ENCODE measurements around the gene A2M.

The A2M gene

DNA sequence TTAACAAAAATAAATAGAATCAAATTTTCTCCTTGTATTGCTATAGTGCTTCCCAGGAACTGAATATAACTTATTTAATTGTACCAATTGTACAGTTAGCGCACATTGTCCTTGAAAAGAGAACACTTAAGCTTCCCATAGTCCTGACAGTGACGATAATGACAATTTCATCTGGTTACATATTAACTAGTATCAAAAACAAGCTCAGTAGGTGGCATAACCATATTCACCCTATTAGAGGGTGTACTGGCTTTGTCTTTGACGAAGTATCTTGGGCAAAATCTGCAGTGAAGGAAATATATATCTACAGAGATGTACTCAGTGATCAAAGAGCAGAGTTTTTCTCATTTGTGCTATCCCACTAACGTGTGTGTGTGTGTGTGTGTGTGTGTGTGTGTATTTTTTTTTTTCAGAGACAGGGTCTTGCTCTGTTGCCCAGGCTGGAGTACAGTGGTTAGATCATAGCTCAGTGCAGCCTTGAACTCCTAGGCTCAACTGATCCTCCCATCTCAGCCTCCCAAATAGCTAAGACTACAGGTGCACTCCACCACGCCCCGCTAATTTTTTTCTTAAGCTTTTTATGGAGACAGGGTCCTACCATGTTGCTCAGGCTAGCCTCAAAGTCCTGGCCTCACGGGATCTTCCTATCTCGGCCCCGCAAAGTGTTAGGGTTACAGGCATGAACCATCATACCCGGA is 4.9 kb upstream of the A2M start:
- DNase-seq, result no peak

GRCh38 chr12:9118158-9118557 is 2.4 kb upstream of the A2M start:
- DNase-seq, result no peak

DNA sequence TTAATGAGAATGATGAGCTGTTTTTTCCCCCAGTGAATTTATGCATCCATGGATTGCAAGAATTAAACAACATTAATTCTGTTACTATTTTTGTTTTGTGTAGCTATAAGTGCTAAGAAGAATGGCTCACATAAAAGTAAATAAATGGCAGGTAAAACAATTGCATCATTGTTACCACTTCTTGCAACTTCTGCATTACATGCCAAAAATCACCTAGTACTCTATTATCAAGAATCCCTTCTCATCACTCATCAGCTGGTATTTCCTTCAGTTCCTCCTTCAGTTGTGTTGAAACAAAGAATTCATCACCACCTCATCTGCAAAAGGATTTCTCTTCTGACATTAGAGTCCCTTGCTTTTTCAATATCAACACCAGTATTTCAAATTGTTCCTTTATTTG is 773 bp downstream of the A2M start:
- DNase-seq, result no peak

GRCh38 chr12:9113987-9114309 is 1.8 kb downstream of the A2M start:
- no peak for DNase-seq

GRCh38 chr12:9113296-9113986 is 2.3 kb downstream of the A2M start:
- DNase-seq, result no peak

GRCh38 chr12:9112076-9112853 is 3.5 kb downstream of the A2M start:
- no peak for DNase-seq

DNA sequence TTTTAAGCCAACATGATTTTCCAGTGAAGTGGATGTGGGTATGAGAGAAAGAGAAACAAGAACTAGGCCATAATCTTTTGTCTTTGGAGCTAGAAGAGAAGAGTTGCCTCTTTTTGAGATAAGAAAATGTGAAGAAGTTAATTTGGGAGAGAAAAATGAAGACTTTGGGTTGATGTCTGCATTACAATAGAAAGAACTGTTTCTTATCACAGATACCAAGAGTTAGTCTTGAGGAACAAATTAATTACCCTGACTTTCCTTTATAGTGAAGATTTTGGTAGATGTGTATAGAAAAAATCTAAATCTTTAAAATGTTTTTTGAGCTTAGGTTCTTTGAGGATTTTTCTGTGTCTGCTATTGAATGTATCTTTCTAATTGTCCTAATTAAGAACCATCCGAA is 4.2 kb downstream of the A2M start:
- no peak for DNase-seq

- no peak for DNase-seq
Measured at GRCh38 chr12:9109737-9110491, 5.8 kb downstream of the A2M start.

DNA sequence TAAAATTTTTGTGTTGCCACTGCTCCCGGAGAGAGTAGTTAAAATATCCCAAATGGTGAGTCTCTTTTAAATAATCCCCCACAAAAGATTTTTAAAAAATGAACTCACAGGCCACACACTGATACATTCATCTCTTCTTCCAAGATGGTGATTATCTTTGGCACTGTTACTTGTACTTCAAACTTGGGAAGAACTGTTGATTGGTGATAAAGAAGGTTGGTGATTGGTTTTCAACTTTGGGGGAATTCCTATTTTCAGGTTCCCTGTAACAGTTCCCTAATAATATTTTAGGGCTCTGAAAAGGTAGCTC is 6.6 kb downstream of the A2M start:
- DNase-seq, result no peak

GRCh38 chr12:9108504-9109212 is 7.1 kb downstream of the A2M start:
- DNase-seq, result no peak

DNA sequence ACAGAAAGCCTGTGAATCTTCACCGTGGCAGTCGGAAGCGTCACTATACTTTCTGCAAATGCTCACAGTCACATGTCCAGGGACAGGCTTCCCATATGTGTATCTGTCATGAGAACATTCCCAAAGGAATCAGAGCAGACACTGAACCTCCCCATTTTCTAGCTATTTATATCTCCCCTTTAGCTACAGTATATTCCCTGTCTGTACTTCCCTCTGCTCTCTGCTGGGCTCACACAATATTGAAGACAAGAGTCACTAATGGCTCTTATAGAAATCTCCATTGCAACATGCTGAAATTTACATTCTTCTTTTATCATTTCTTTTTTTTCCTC is 8.2 kb downstream of the A2M start:
- no peak for DNase-seq

DNA sequence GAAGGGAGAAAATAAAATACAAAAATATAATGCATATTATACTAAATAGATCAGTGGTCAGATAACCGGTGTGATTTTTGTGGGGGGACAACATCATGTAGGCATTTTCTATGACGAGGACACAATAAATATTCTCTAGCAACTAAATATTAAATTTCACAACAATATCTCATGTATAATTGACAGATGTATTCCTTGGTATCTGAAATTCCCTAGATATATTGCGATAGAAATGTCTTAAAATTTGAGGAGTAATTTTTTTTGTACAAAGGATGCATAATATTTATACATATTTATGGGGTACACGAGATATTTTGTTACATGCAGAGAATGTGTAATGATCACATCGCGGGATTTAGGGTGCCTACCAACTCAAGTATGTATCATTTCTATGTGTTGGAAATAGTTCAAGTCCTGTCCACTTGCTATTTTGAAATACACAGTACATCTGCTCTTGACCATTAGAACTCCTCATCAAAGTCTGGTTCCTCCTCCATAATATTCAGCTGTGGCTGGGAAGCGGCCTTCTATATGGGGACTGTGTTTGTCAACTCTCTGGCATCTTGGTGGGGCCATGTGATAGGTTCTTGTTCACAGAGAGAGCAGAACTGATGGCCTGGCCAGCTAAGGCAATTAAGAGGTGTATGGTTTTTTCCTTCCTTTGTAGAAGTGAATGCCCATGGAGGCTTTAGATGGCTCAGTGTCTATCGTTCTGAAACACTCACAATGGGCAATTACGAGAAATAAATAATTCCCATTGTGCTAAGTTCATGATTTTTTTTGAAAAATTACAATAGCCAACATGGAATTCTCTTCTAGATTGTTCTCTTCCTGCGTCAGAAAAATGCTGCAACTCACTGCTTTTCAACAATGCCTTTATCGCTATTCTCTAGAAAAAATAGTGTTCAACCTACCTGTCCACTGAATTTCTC is 8.8 kb downstream of the A2M start:
- no peak for DNase-seq

DNA sequence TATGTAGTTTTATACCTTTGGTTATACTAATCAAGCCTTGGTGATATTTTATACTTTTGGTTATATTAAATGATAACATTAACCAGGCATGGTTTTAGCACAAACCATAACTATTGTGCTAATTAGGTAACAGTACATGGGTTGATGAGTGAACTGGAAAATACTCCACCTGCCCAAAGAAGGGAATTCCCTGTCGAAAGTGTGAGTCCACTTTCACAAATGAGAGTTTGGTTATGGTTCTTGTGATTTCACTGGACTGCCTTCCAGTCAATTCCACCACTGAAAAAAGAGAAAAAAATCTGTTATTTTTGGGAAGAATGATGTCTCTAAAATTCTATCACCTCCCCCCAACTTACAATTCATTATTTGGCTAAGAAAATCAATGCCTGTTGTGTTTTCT is 9.7 kb downstream of the A2M start:
- no peak for DNase-seq

DNA sequence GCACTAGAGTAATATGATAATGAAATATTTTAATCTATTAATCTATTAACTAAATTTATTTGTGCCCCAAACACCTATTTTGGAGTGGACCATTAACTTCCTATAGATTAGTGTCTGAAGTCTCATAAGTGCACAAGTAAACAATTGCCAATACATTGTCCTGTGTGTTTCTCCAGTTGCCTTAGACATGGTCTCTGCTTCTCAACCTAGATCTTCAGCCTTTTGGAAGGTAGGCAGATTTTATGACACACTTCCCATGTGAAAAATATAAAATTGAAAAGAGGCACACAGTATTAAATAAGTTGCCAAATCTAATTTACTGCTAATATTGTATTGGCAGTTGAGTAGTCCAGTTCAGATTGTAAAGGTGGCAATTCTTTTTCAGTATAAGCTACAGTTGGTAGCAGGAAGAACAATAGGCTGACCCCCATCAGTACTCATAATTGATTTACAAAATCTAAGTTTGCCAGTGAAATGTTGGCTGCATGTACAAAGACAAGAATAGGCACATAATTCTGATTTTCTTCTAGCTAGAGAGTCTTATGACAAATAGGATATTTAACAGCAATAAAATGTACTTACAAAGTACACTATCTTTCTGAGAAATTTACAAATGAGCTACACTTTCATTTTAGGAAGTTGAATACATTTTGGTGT is 10.8 kb downstream of the A2M start:
- DNase-seq, result no peak

- no peak for DNase-seq
Measured at GRCh38 chr12:9104087-9104486, 11.6 kb downstream of the A2M start.

- DNase-seq, result no peak
Measured at GRCh38 chr12:9103050-9103849, 12.5 kb downstream of the A2M start.

- DNase-seq, result no peak
Measured at GRCh38 chr12:9101018-9101687, 14.6 kb downstream of the A2M start.

- DNase-seq, result no peak
Measured at GRCh38 chr12:9099552-9100190, 16.0 kb downstream of the A2M start.

- DNase-seq, result no peak
Measured at GRCh38 chr12:9098463-9099026, 17.2 kb downstream of the A2M start.

Measured in activated T-cell treated with anti-CD3 and anti-CD28 coated beads, Interleukin-2, amount 50 U/mL, for 48 hours (primary cell).